ENCODE measurements around the gene LPCAT3. TPM values are rescaled to one million over a fixed set of nuclear protein-coding genes. Genes with fewer than 3 reads are reported as not detected.

LPCAT3 gene
- total and polyA plus RNA-seq, 4 donors = 41.9 to 96.5 (median 77.0) TPM

GRCh38 chr12:6981152-6982052 is 36.9 kb downstream of the LPCAT3 start:
- Histone ChIP-seq H3K27ac (ENCODE audit: low read depth in 1 of 2, low read length in 2 of 2) (peak overlapping the region; percentile 74 to 78), H3K9me3 (ENCODE audit: control insufficient read depth in 4 of 4, low read length in 3 of 4) (no peaks in the 10 kb centered on the region), H3K27me3 (ENCODE audit: control insufficient read depth in 4 of 4, insufficient read depth in 4 of 4, low read length in 3 of 4) (no peaks in the 10 kb centered on the region), H3K36me3 (ENCODE audit: control insufficient read depth in 4 of 4, insufficient read depth in 3 of 4, low read depth in 1 of 4, low read length in 3 of 4) (peaks cover 2 to 59% (median 47%) of the 10 kb centered on the region in 4 donors), H3K4me3 (ENCODE audit: low read depth in 1 of 3, low read length in 3 of 3) (no peak overlapping the region), H3K9ac (ENCODE audit: low read depth in 1 of 2, low read length in 2 of 2) (peak overlapping the region in 1 of 2 donors; percentile 12), H3K4me1 (ENCODE audit: control insufficient read depth in 4 of 4, insufficient read depth in 4 of 4, low read length in 3 of 4) (peaks cover 4 to 28% (median 25%) of the 10 kb centered on the region in 4 donors)
- peak; percentile 74 for TF ChIP-seq FOXA2 (IDR thresholded peaks at IDR 0.05)
- TF ChIP-seq TAF1 (conservative IDR thresholded peaks at IDR 0.05) = peak; percentile 21
- no peak for TF ChIP-seq CTCF (IDR thresholded peaks at IDR 0.05; ENCODE audit: low read depth, low read length, missing input control)
- TF ChIP-seq EGR1 (IDR thresholded peaks at IDR 0.05; ENCODE audit: low read depth in 2 of 2) = no peak
- TF ChIP-seq JUND (IDR thresholded peaks at IDR 0.05) = peak in 1 of 2 donors; percentile 65
- peak; percentile 73 to 79 for TF ChIP-seq RXRA (IDR thresholded peaks at IDR 0.05)
- TF ChIP-seq SP1 (IDR thresholded peaks at IDR 0.05) = peak; percentile 93
- peak; percentile 77 for TF ChIP-seq REST (IDR thresholded peaks at IDR 0.05)
- TF ChIP-seq ATF3 (IDR thresholded peaks at IDR 0.05) = no peak
- peak; percentile 66 for TF ChIP-seq MAX (IDR thresholded peaks at IDR 0.05)
- TF ChIP-seq ZBTB33 (IDR thresholded peaks at IDR 0.05) = peak; percentile 65
- TF ChIP-seq HNF4A (conservative IDR thresholded peaks at IDR 0.05) = peak; percentile 97 to 99
- peak; percentile 38 for TF ChIP-seq NR2F2 (IDR thresholded peaks at IDR 0.05)
- TF ChIP-seq YY1 (IDR thresholded peaks at IDR 0.05) = peak; percentile 60
- TF ChIP-seq FOXA1 (IDR thresholded peaks at IDR 0.05) = peak; percentile 33
- TF ChIP-seq GABPA (IDR thresholded peaks at IDR 0.05 in 1 of 2, conservative IDR thresholded peaks at IDR 0.05 in 1 of 2) = peak in 1 of 2 donors; percentile 74
- TF ChIP-seq HNF4G (IDR thresholded peaks at IDR 0.05) = peak; percentile 93
- TF ChIP-seq RAD21 (IDR thresholded peaks at IDR 0.05) = peak; percentile 46 to 66
- 62% methylated on average over 10 of the region's 10 CpGs for WGBS
- DNase-seq (ENCODE audit: low spot score) = no peak

Data from liver (tissue), 9 donors.